K562 (cell line): Measurements from ENCODE around the gene VPS50. TPM values are rescaled to one million over a fixed set of nuclear protein-coding genes. Genes with fewer than 3 reads are reported as not detected.

Source experiments
- AFF4 ChIP-seq: sonication (generic); formaldehyde crosslinking; IDR thresholded peaks from 2 replicates; pipeline ENCODE4 v1.8.0; 2023; ENCODE audit warnings: mild to moderate bottlenecking, missing genetic modification reagents
- ARID3B ChIP-seq: fragments of 250-450 bp; sonication (Bioruptor Pico); IDR thresholded peaks from 2 replicates; pipeline ENCODE4 v1.4.0; 2020; ENCODE audit warnings: borderline replicate concordance
- CC2D1A ChIP-seq: fragments of 450-650 bp; IDR thresholded peaks from 2 replicates; pipeline ENCODE4 v1.6.1; 2017; ENCODE audit warnings: mild to moderate bottlenecking
- CUX1 ChIP-seq: fragments of 200-800 bp; sonication (Bioruptor generic); IDR thresholded peaks from 2 replicates; pipeline ENCODE4 v1.6.1; 2016; ENCODE audit warnings: missing genetic modification characterization, missing compliant biosample characterization
- HMGN3 ChIP-seq: IDR thresholded peaks from 2 replicates; pipeline ENCODE4 v1.6.1; 2011; ENCODE audit warnings: borderline replicate concordance, low read depth, mild to moderate bottlenecking, mixed read lengths, low read length; ENCODE audit not compliant: insufficient read length; ENCODE audit errors: extremely low read depth
- ILF3 ChIP-seq: fragments of 450-650 bp; IDR thresholded peaks from 2 replicates; pipeline ENCODE4 v1.6.1; 2018; ENCODE audit warnings: antibody characterized with exemption, mild to moderate bottlenecking, moderate library complexity, borderline replicate concordance
- MAFF ChIP-seq: IDR thresholded peaks from 2 replicates; pipeline ENCODE4 v1.6.1; 2012; ENCODE audit warnings: low read length, improper control_type of control experiment
- PPARD ChIP-seq: fragments of 250-450 bp; sonication (Bioruptor Pico); IDR thresholded peaks from 2 replicates; pipeline ENCODE4 v1.8.0; 2022; ENCODE audit warnings: inconsistent platforms, mild to moderate bottlenecking, moderate library complexity
- STAT6 ChIP-seq: sonication (generic); formaldehyde crosslinking; IDR thresholded peaks from 2 replicates; pipeline ENCODE4 v1.8.1; 2023; ENCODE audit warnings: mild to moderate bottlenecking, missing genetic modification reagents
- TARDBP ChIP-seq: fragments of 450-650 bp; IDR thresholded peaks from 2 replicates; pipeline ENCODE4 v1.6.1; 2016
- TEAD4 ChIP-seq, 2 experiments: sonication (generic) in 1 of 2; formaldehyde crosslinking in 1 of 2; IDR thresholded peaks; 2 replicates each; pipeline versions ENCODE4 v1.6.1 to v1.8.0; 2012 to 2022; ENCODE audit warnings: borderline replicate concordance in 1 of 2, inconsistent platforms in 1 of 2, low read length in 1 of 2, mild to moderate bottlenecking in 1 of 2, missing genetic modification reagents in 1 of 2
- XRCC4 ChIP-seq: IDR thresholded peaks from one replicate; pipeline ENCODE4 v1.6.1; 2011; ENCODE audit not compliant: insufficient read depth, insufficient read length; ENCODE audit errors: extremely low read depth
- ZNF133 ChIP-seq: fragments of 250-450 bp; sonication (Bioruptor Pico); IDR thresholded peaks from 2 replicates; pipeline ENCODE4 v1.4.0; 2020; ENCODE audit warnings: mild to moderate bottlenecking
- ZNF140 ChIP-seq: fragments of 250-450 bp; sonication (Bioruptor Pico); IDR thresholded peaks from 2 replicates; pipeline ENCODE4 v1.8.0; 2021; ENCODE audit warnings: moderate library complexity, mild to moderate bottlenecking, inconsistent platforms
- ZNF668 ChIP-seq: fragments of 250-450 bp; sonication (Bioruptor Pico); IDR thresholded peaks from 2 replicates; pipeline ENCODE4 v1.8.0; 2022; ENCODE audit warnings: mild to moderate bottlenecking, inconsistent platforms
- polyA plus RNA-seq, 8 experiments: library from polyadenylated mRNA; depleted of rRNA in 4 of 8; stranded (reverse) in 5 of 8; unstranded in 3 of 8; fragments of >200 nt; fragmentation: Nextera tagmentation in 2 of 8; fragmentation: Illumina TruSeq in 1 of 8; extraction: Ambion mirVana in 2 of 8; extraction: Trizol in 1 of 8; gene quantifications; 2 replicates each; pipeline versions ENCODE4 v1.2.1 to v1.2.3, GENCODE V29; 2011 to 2014; ENCODE audit warnings: inconsistent platforms in 1 of 8, missing spikeins in 1 of 8
- total RNA-seq, 7 experiments: library from RNA; depleted of rRNA in 6 of 7; stranded (reverse); fragments of >200 nt in 6 of 7; fragmentation: Illumina TruSeq in 2 of 7; extraction: Trizol in 2 of 7; gene quantifications; 2 replicates each; pipeline versions ENCODE4 v1.2.1 to v1.2.3, GENCODE V29; 2011 to 2021; ENCODE audit warnings: low replicate concordance in 1 of 7

The VPS50 gene
- total and polyA plus RNA-seq, 9 of the 15 experiments (the other 6 are each of a cell fraction or from before 2014, with no cell fraction given) = 10.5 to 29.4 (median 15.8) TPM

GRCh38 chr7:93262535-93262934 is 30.4 kb downstream of the VPS50 start (continued):
- no peak for TF ChIP-seq ZNF133 (CRISPR knock-in tag)
- TF ChIP-seq PPARD (CRISPR knock-in tag) = no peak
- no peak for TF ChIP-seq ARID3B (CRISPR knock-in tag)
- no peak for TF ChIP-seq TARDBP
- no peak for TF ChIP-seq ZNF668 (CRISPR knock-in tag)
- no peak for TF ChIP-seq CC2D1A
- TF ChIP-seq ILF3 = no peak
- no peak for TF ChIP-seq CUX1
- no peak for TF ChIP-seq MAFF
- no peak for TF ChIP-seq STAT6 (CRISPR knock-in tag)
- TF ChIP-seq ZNF140 = no peak
- TF ChIP-seq HMGN3 = no peak
- no peak for TF ChIP-seq AFF4 (CRISPR knock-in tag)
- no peak for TF ChIP-seq XRCC4
- peak; percentile 75 for TF ChIP-seq TEAD4 (IDR thresholded peaks at IDR 0.05; ENCODE audit: low read length)
- no peak for TF ChIP-seq TEAD4 (CRISPR knock-in tag; IDR thresholded peaks at IDR 0.05; ENCODE audit: borderline replicate concordance)
